Heart right ventricle (tissue), 16 donors: ENCODE data around the gene DNAJC16. TPM values are rescaled to one million over a fixed set of nuclear protein-coding genes. Genes with fewer than 3 reads are reported as not detected.
"Not testable (repeated sequence)": the region's sequence is repeated elsewhere in the genome, so short reads cannot be mapped to it uniquely, and the experiment has no call there.

ENCODE experiments used
- ATAC-seq, 8 donors: fragments of 200-7000 bp; cut with Tn5 transposase; one replicate each; pipeline ENCODE4 v1.9.1; 2020; ENCODE audit warnings: mild to moderate bottlenecking in 8 of 8, moderate library complexity in 8 of 8, moderate number of reproducible peaks in 1 of 8
- DNase-seq, 2 donors: peaks; one replicate each; pipeline ENCODE4 v3.0.0-alpha.2; 2020
- H3K27ac ChIP-seq, 10 donors: fragments of 200-600 bp; sonication (generic) in 2 of 10; one replicate each; pipeline versions ENCODE4 v1.5.0 to v1.8.0; 2020 to 2022; ENCODE audit warnings: mild to moderate bottlenecking in 3 of 10
- H3K27me3 ChIP-seq, 7 donors: fragments of 200-600 bp; one replicate each; pipeline ENCODE4 v1.8.0; 2021 to 2022; ENCODE audit warnings: mild to moderate bottlenecking in 2 of 7
- H3K36me3 ChIP-seq, 9 donors: fragments of 200-600 bp; sonication (generic) in 1 of 9; one replicate each; pipeline versions ENCODE4 v1.5.0 to v1.8.0; 2020 to 2022; ENCODE audit warnings: mild to moderate bottlenecking in 2 of 9
- H3K4me1 ChIP-seq, 9 donors: fragments of 200-600 bp; sonication (generic) in 1 of 9; one replicate each; pipeline versions ENCODE4 v1.5.0 to v1.8.0; 2020 to 2022; ENCODE audit warnings: mild to moderate bottlenecking in 4 of 9
- H3K4me3 ChIP-seq, 10 donors: fragments of 200-600 bp; sonication (generic) in 2 of 10; one replicate each; pipeline versions ENCODE4 v1.5.0 to v1.8.0; 2020 to 2022; ENCODE audit warnings: mild to moderate bottlenecking in 7 of 10, moderate library complexity in 2 of 10
- H3K9me3 ChIP-seq, 11 donors: fragments of 200-600 bp in 10 of 11; sonication (generic) in 2 of 11; one replicate each; pipeline versions ENCODE4 v1.5.0 to v1.8.0; 2013 to 2022; ENCODE audit warnings: mild to moderate bottlenecking in 2 of 11, control low read depth in 1 of 11, moderate library complexity in 1 of 11
- WGBS, 2 donors: extraction: QIAGEN DNeasy Blood & Tissue Kit; methylation state at CpG; one replicate each; pipeline ENCODE4 v1.1.7; 2013; ENCODE audit warnings: inconsistent platforms in 1 of 2; 5-methylcytosine and 5-hydroxymethylcytosine counted together
- intact Hi-C, 10 donors: fragments of 100-400 bp; cut with DNase I; formaldehyde crosslinking; loops; one replicate each; pipeline versions ENCODE4 v1.11.1 to v1.14.2; 2022
- polyA plus RNA-seq, 2 donors: library from polyadenylated mRNA; stranded (reverse); fragments of 200-250 nt; gene quantifications; one replicate each; pipeline ENCODE4 v1.2.3, GENCODE V29; 2013
- total RNA-seq, 10 donors: library from RNA; stranded (reverse); fragmentation: NEBNext Ultra II Directional in 3 of 10; extraction: Animal tissue kit (Norgen Biotek cat#: 25700) in 3 of 10; gene quantifications; one replicate each; pipeline versions ENCODE4 v1.2.1 to v1.2.4, GENCODE V29; 2021 to 2023
- TF ChIP-seq, protein P1 (sequence below), 9 donors: fragments of 200-600 bp; sonication (generic) in 2 of 9; IDR thresholded peaks; one replicate each; pipeline versions ENCODE4 v1.5.0 to v1.8.0; 2021 to 2022; ENCODE audit warnings: antibody characterized with exemption in 9 of 9, mild to moderate bottlenecking in 5 of 9, moderate library complexity in 1 of 9
- donor health status: Arrhythmogenic right ventricular cardiomyopathy.
- donor health status: ischemic (EF 13 %, LVEDD 7.1; RV severe dilation, severe dysfunction).
- donor health status: healthy with polysubstance abuse.
- donor health status: DM: no; HTN: yes; CAD: no.
- donor health status: DM: no; HTN: no; CAD: no.
- donor health status: ischemic (EF 25% LVEDD 6.9; RV normal size, moderate dysfunction).
- donor health status: ischemic (EF 25% LVEDD 5.7; RV mildly dilated, moderate dysfunction).
- donor health status: healthy.
- donor health status: DM: yes; HTN: yes; CAD: no.
- donor health status: Ischemic cardiomyopathy.
- donor health status: ischemic (EF 35%, LVEDD 5.7; RV mildly dilated, moderate dysfunction).
- donor health status: nonischemic (EF 11% LVEDD 7.7; RV severe dilation, severe dysfunction).
- donor health status: DM: yes; HTN: yes; CAD: no.
- donor health status: PGD.
- donor health status: ischemic (EF 29% LVEDD 5.4; RV normal size, mild dysfunction).
- donor health status: nonischemic (EF 23%, LVEDD 6.1; RV moderate dilation, normal function).

The DNAJC16 gene
- total and polyA plus RNA-seq, 12 donors = 4.7 to 22.8 (median 18.3) TPM

DNA sequence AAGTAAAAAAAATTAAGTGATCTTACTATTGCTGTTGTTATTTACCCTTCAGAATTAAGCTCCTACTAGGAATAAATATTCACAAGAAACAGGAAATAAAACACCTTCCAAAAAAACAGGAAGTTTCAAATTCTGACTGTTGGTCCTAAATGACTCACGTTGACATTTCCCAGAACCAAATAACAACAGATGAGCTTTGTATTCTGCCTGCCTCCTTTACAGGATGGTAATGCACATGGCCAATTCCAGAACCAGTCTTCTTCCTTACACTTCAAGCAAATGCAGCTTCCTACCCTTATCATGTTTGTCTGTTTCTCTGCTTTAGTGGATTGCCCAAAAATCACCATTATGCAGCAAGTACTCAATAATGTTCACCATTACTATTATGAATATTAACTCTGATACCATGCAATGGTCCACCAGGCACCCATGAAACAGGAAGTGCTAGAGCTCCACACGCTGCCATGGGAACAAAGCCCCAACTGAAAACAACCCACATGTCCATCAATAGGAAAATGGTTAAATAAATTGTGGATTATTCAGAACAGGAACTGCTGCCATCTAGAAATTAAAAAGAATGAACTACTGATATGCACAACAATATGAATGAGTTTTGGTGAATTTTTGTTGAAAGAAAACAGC is 11.5 kb upstream of the DNAJC16 start:
- Histone ChIP-seq H3K9me3 (no peaks in the 10 kb centered on the region), H3K27ac (peak overlapping the region in 1 of 10 donors; percentile 37), H3K4me3 (no peak overlapping the region), H3K36me3 (peaks cover 0 to 65% (median 15%) of the 10 kb centered on the region in 9 donors), H3K27me3 (no peaks in the 10 kb centered on the region), H3K4me1 (peaks cover 0 to 15% (median 6%) of the 10 kb centered on the region in 9 donors)
- ATAC-seq (no peak), DNase-seq (no peak)
- TF ChIP-seq, protein P1, sequence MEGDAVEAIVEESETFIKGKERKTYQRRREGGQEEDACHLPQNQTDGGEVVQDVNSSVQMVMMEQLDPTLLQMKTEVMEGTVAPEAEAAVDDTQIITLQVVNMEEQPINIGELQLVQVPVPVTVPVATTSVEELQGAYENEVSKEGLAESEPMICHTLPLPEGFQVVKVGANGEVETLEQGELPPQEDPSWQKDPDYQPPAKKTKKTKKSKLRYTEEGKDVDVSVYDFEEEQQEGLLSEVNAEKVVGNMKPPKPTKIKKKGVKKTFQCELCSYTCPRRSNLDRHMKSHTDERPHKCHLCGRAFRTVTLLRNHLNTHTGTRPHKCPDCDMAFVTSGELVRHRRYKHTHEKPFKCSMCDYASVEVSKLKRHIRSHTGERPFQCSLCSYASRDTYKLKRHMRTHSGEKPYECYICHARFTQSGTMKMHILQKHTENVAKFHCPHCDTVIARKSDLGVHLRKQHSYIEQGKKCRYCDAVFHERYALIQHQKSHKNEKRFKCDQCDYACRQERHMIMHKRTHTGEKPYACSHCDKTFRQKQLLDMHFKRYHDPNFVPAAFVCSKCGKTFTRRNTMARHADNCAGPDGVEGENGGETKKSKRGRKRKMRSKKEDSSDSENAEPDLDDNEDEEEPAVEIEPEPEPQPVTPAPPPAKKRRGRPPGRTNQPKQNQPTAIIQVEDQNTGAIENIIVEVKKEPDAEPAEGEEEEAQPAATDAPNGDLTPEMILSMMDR (IDR thresholded peaks at IDR 0.05) = no peak
- 67 to 76% methylated on average over 2 of the region's 2 CpGs for WGBS, 2 donors
- intact Hi-C loops = no loop called here

DNA sequence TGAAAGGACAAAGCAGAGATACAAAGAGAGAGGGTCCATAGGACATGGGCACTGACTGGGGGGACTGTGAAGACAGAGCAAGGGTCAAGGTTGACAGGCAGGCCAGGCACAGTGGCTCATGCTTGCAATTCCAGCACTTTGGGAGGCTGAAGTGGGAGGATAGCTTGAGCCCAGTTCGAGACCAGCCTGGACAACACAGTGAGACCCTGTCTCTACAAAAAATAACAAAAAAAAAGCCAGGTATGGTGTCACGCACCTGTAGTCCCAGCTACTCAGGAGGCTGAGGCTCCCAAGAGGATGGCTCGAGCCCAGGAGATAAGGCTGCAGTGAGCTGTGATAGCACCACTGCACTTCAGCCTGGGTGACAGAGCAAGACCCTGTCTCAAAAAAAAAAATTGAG is 7.0 kb upstream of the DNAJC16 start:
- TF ChIP-seq, protein P1 (IDR thresholded peaks at IDR 0.05) = no peak
- peaks cover 0 to 34% (median 15%) of the 10 kb centered on the region in 9 donors for H3K36me3 ChIP-seq
- no peak overlapping the region for H3K4me3 ChIP-seq
- DNase-seq (no peak), ATAC-seq (no peak)
- no peaks in the 10 kb centered on the region for H3K9me3 ChIP-seq
- peaks cover 0 to 33% (median 17%) of the 10 kb centered on the region in 9 donors for H3K4me1 ChIP-seq
- no peaks in the 10 kb centered on the region for H3K27me3 ChIP-seq
- H3K27ac ChIP-seq = no peak overlapping the region
- intact Hi-C loops = loop anchor here in 1 of 10 donors (10.0 kb wide), 1 partner anchor 95 kb away; the partner anchor contains the start of gene DDI2
- 76 to 88% methylated on average over 3 of the region's 3 CpGs for WGBS, 2 donors

DNA sequence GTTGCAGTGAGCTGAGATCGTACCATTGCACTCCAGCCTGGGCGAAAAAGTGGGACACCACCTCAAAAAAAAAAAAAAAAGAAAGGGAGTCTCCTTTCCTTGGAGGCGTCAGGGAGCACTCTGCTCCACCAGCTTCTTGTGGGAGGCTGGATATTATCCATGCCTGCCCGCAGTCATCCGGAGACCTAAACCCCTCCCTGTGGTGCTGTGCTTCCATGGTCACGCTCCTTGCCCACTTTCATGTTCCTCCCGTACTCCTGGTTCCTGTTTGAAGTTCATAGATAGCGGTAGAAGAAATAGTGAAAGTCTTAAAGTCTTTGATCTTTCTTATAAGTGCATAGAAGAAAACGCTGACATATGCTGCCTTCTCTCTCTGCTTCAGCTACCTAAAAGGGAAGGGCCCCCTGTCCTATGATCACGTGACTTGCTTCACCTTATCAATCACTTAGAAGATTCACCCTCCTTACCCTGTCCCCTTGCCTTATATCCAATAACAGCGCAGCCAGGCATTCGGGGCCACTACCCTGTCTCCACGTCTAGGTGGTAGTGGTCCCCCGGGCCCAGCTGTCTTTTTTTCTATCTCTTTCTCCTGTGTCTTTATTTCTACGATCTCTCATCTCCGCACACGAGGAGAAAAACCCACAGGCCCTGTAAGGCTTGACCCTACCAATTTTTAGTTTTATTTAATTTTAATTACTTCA is 5.3 kb upstream of the DNAJC16 start:
- not testable (repeated sequence) for H3K9me3 ChIP-seq, H3K4me3 ChIP-seq, ATAC-seq, H3K27me3 ChIP-seq, H3K27ac ChIP-seq, DNase-seq
- 91 to 94% methylated on average over 17 of the region's 17 CpGs for WGBS, 2 donors
- H3K4me1 ChIP-seq = peaks cover 3 to 33% (median 24%) of the 10 kb centered on the region in 9 donors
- H3K36me3 ChIP-seq = peaks cover 0 to 19% (median 15%) of the 10 kb centered on the region in 9 donors
- intact Hi-C loops = loop anchor here in 1 of 10 donors (10.0 kb wide), 1 partner anchor 93 kb away; the partner anchor contains the start of gene DDI2

DNA sequence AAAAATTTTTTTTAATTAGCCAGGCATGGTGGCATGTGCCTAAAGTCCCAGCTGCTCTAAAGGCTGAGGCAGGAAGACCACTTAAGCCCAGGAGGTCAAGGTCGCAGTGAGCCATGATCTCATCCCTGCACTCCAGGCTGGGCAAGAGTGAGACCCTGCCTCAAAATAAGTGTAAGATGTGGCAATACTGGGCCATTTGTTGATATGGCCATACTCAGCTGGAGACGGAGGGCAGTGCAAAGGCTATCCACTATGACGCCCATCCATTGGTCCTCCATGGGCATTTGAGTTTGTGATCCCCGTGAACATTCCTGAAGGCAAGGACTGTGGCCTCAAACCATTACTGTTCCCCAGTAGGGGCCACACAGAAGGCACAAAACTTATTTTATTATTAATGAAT is 4.1 kb upstream of the DNAJC16 start:
- peaks cover 0 to 8% (median 5%) of the 10 kb centered on the region in 9 donors for H3K36me3 ChIP-seq
- TF ChIP-seq, protein P1 (IDR thresholded peaks at IDR 0.05) = no peak
- 94 to 97% methylated on average over 4 of the region's 4 CpGs for WGBS, 2 donors
- peaks cover 3 to 39% (median 29%) of the 10 kb centered on the region in 9 donors for H3K4me1 ChIP-seq
- no peaks in the 10 kb centered on the region for H3K9me3 ChIP-seq
- intact Hi-C loops = loop anchor here in 1 of 10 donors (10.0 kb wide), 1 partner anchor 92 kb away; the partner anchor contains the start of gene DDI2
- H3K27ac ChIP-seq = no peak overlapping the region
- ATAC-seq (no peak), DNase-seq (no peak)
- H3K27me3 ChIP-seq = no peaks in the 10 kb centered on the region
- no peak overlapping the region for H3K4me3 ChIP-seq
